GM12891 (cell line): Measurements from ENCODE around the gene CHMP4A.

Source experiments
- POLR2A ChIP-seq: IDR thresholded peaks from 2 replicates; pipeline ENCODE4 v1.6.1; 2011; ENCODE audit warnings: low read depth, low read length, control low read depth
- POLR2AphosphoS5 ChIP-seq: IDR thresholded peaks from 2 replicates; pipeline ENCODE4 v1.6.1; 2011; ENCODE audit warnings: low read depth, low read length, control low read depth

DNA sequence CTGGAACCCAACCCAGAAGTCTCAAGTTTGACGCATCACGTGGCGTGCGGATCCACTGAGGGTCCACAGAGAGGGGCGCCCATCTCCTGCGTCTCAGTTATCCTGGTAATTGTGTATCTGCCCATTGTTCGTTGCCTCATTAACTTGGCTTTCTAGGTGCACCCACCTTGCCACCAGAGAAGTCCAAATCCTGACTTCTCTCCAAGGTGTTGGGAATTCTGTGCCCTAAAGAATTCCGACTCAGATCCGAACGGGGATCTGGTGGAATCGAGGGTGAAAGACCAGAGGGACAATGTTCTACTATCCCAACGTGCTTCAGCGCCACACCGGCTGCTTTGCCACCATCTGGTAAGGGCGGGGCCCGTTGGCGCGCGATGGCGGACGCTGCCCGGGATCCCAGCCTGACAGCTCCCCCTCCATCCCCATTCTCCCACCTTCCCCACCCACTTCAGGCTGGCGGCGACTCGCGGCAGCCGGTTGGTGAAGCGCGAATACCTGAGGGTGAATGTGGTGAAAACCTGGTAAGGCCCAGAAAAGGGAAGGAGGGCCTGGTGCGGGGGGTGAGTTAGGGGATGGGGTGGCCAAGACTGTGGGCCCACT lies 40.9 kb downstream of the CHMP4A start:
- TF ChIP-seq POLR2A (no peak), POLR2AphosphoS5 (no peak; the same call in 1 of the 2 replicates)
